ENCODE results near the gene SPOCK1.

SPOCK1 gene

GRCh38 chr5:137361280-137361679, 137.8 kb downstream of the SPOCK1 start:
- no peak for TF ChIP-seq CTCF (IDR thresholded peaks at IDR 0.05; ENCODE audit: control insufficient read depth, extremely low read depth, insufficient read depth)
- no peak overlapping the region for H3K4me3 ChIP-seq (ENCODE audit: low read depth, low read length)
- DNase-seq (ENCODE audit: low read depth) = no peak

DNA sequence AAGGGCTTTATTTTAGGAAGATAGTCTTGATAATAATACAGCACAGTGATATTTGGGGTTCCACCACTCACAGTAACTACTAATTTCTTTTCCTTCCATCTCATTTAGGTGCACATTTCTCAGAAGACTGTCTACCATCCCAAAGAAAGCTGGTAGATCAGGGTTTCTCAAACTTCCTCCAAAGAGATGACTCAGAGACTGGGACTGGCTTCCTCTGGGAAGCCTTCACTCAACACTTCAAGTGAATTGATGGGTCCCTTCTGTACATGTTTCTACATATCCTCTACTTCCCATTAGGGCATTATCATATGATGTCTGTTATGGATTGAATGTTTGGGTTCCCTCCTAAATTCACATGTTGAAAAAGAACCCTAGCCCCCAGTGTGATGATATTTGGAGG, 138.5 kb downstream of the SPOCK1 start:
- no peak for TF ChIP-seq CTCF (IDR thresholded peaks at IDR 0.05; ENCODE audit: control insufficient read depth, extremely low read depth, insufficient read depth)
- no peak for DNase-seq (ENCODE audit: low read depth)
- no peak overlapping the region for H3K4me3 ChIP-seq (ENCODE audit: low read depth, low read length)

- TF ChIP-seq CTCF (IDR thresholded peaks at IDR 0.05; ENCODE audit: control insufficient read depth, extremely low read depth, insufficient read depth) = no peak
- DNase-seq (ENCODE audit: low read depth) = no peak
- H3K4me3 ChIP-seq (ENCODE audit: low read depth, low read length) = no peak overlapping the region
Measured at GRCh38 chr5:137359941-137360340, 139.2 kb downstream of the SPOCK1 start.

- H3K4me3 ChIP-seq (ENCODE audit: low read depth, low read length) = no peak overlapping the region
- DNase-seq (ENCODE audit: low read depth) = no peak
- no peak for TF ChIP-seq CTCF (IDR thresholded peaks at IDR 0.05; ENCODE audit: control insufficient read depth, extremely low read depth, insufficient read depth)
Measured at GRCh38 chr5:137357436-137357835, 141.7 kb downstream of the SPOCK1 start.

- no peak overlapping the region for H3K4me3 ChIP-seq (ENCODE audit: low read depth, low read length)
- no peak for DNase-seq (ENCODE audit: low read depth)
- no peak for TF ChIP-seq CTCF (IDR thresholded peaks at IDR 0.05; ENCODE audit: control insufficient read depth, extremely low read depth, insufficient read depth)
Measured at GRCh38 chr5:137356127-137356526, 143.0 kb downstream of the SPOCK1 start.

GRCh38 chr5:137355708-137356107, 143.4 kb downstream of the SPOCK1 start:
- DNase-seq (ENCODE audit: low read depth) = no peak
- H3K4me3 ChIP-seq (ENCODE audit: low read depth, low read length) = no peak overlapping the region
- TF ChIP-seq CTCF (IDR thresholded peaks at IDR 0.05; ENCODE audit: control insufficient read depth, extremely low read depth, insufficient read depth) = no peak

GRCh38 chr5:137352095-137352494, 147.0 kb downstream of the SPOCK1 start:
- no peak for DNase-seq (ENCODE audit: low read depth)
- TF ChIP-seq CTCF (IDR thresholded peaks at IDR 0.05; ENCODE audit: control insufficient read depth, extremely low read depth, insufficient read depth) = no peak
- H3K4me3 ChIP-seq (ENCODE audit: low read depth, low read length) = no peak overlapping the region
